Pancreas (tissue), 10 donors: ENCODE measurements around the gene RARB. TPM values are rescaled to one million over a fixed set of nuclear protein-coding genes. Genes with fewer than 3 reads are reported as not detected.

Experiments
- ATAC-seq, 4 donors: fragments of 200-7000 bp; cut with Tn5 transposase; one replicate each; pipeline versions ENCODE4 v1.8.0 to v1.9.1; 2020; ENCODE audit warnings: mild to moderate bottlenecking in 4 of 4, moderate library complexity in 4 of 4
- DNase-seq, 6 donors: peaks; one replicate each; pipeline ENCODE4 v3.0.0-alpha.2; 2020
- FAIRE-seq: peaks from 2 replicates; lab custom pipeline; 2012; peaks lifted over from hg19 to GRCh38; lab: Jason Lieb, UNC
- H3K27ac ChIP-seq, 4 donors: fragments of 200-600 bp; sonication (generic); 1 replicate in 3 of 4; 2 replicates in 1 of 4; pipeline versions ENCODE4 v1.5.0 to v1.8.0; 2020
- H3K27me3 ChIP-seq, 4 donors: fragments of 200-600 bp; one replicate each; pipeline ENCODE4 v1.8.0; 2021
- H3K36me3 ChIP-seq, 3 donors: fragments of 200-600 bp; sonication (generic) in 1 of 3; one replicate each; pipeline versions ENCODE4 v1.5.0 to v1.8.0; 2020 to 2021
- H3K4me1 ChIP-seq, 3 donors: fragments of 200-600 bp; one replicate each; pipeline ENCODE4 v1.8.0; 2021
- H3K4me3 ChIP-seq, 4 donors: fragments of 200-600 bp; sonication (generic) in 2 of 4; one replicate each; pipeline versions ENCODE4 v1.5.0 to v1.8.0; 2020 to 2021
- H3K9me3 ChIP-seq, 4 donors: fragments of 200-600 bp; one replicate each; pipeline ENCODE4 v1.8.0; 2021
- WGBS, 2 donors: extraction: QIAGEN DNeasy Blood & Tissue Kit; methylation state at CpG; one replicate each; pipeline ENCODE4 v1.1.7; 2013; 5-methylcytosine and 5-hydroxymethylcytosine counted together
- intact Hi-C, 3 donors: fragments of 100-400 bp; cut with DNase I; formaldehyde crosslinking; loops; one replicate each; pipeline versions ENCODE4 v1.11.1 to v1.14.2; 2022
- polyA plus RNA-seq, 2 donors: library from polyadenylated mRNA; stranded (reverse); fragments of 200-250 nt; gene quantifications; one replicate each; pipeline ENCODE4 v1.2.3, GENCODE V29; 2013
- total RNA-seq, 6 donors: library from RNA; stranded (reverse); fragmentation: NEBNext Ultra II Directional in 4 of 6; extraction: Animal tissue kit (Norgen Biotek cat#: 25700) in 4 of 6; gene quantifications; one replicate each; pipeline versions ENCODE4 v1.2.1 to v1.2.4, GENCODE V29; 2021 to 2023
- TF ChIP-seq, protein P1 (sequence below), 4 donors: fragments of 200-600 bp; sonication (generic) in 3 of 4; IDR thresholded peaks; one replicate each; pipeline versions ENCODE4 v1.5.0 to v1.8.0; 2021; ENCODE audit warnings: antibody characterized with exemption in 4 of 4
- donor health status: healthy with polysubstance abuse.
- donor health status: DM: no; HTN: no; CAD: no; lungs with moderate emphysema.
- donor health status: DM: no; HTN: no; CAD: no.
- donor health status: control.
- donor health status: control.
- donor health status: Bipolar disorder and iron deficiency.
- donor health status: DM: yes; HTN: yes; CAD: no.
- donor health status: DM: no; HTN: no; CAD: no.
- donor health status: DM: no; HTN: no; CAD: no.
- donor health status: DM: yes; HTN: yes; CAD: no.

Gene RARB
- total and polyA plus RNA-seq, 8 donors: 0.49 to 3.3 (median 0.75) TPM

DNA sequence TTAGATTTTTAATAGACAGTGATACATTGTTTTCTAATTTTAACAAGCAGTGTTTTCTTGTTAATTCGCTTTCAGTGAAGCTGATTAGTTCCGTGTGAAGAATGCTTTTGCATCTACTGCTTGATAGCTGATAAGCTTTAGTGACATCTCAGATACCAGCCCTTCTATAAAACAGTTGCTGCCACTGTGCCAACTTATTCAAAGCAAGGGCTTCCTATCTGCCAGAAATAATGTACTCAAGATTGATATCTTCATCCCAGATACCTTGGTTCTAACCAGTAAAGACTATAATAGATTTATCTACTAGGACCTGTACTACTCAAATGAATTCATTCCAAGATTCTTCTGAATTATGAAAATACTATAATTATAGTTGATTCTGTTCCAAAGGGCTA, 30.4 kb downstream of the RARB start:
- Histone ChIP-seq H3K4me3 (no peak overlapping the region), H3K36me3 (no peaks in the 10 kb centered on the region), H3K9me3 (no peaks in the 10 kb centered on the region), H3K4me1 (peaks cover 0 to 19% (median 12%) of the 10 kb centered on the region in 3 donors), H3K27ac (peak overlapping the region in 3 of 4 donors; percentile 39 to 57 (median 51)), H3K27me3 (no peaks in the 10 kb centered on the region)
- WGBS, 2 donors: 18 to 25% methylated on average over 2 of the region's 2 CpGs
- ATAC-seq (peak; percentile 9 to 39 (median 30)), FAIRE-seq (no peak), DNase-seq (no peak)
- intact Hi-C loops: no loop called here
- TF ChIP-seq, protein P1, sequence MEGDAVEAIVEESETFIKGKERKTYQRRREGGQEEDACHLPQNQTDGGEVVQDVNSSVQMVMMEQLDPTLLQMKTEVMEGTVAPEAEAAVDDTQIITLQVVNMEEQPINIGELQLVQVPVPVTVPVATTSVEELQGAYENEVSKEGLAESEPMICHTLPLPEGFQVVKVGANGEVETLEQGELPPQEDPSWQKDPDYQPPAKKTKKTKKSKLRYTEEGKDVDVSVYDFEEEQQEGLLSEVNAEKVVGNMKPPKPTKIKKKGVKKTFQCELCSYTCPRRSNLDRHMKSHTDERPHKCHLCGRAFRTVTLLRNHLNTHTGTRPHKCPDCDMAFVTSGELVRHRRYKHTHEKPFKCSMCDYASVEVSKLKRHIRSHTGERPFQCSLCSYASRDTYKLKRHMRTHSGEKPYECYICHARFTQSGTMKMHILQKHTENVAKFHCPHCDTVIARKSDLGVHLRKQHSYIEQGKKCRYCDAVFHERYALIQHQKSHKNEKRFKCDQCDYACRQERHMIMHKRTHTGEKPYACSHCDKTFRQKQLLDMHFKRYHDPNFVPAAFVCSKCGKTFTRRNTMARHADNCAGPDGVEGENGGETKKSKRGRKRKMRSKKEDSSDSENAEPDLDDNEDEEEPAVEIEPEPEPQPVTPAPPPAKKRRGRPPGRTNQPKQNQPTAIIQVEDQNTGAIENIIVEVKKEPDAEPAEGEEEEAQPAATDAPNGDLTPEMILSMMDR (IDR thresholded peaks at IDR 0.05): no peak

DNA sequence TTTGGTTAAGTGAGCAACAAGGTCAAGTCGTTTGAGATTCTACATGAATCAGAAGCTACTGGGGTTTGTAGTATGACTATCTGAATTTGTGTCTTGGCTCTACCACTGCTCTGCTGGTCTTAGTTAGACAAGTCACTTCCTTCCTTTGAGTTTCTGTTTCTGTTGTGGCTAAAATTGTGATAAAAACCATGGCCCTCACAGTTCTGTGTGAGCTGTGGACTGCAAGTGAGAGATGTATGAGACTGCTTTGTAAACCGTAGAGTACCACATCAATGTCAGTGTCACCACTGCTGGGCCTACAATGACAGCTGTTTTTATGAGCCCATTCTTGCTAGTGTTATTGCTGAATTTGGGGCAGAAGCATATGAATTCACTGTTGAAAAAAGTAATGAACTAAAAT, 32.7 kb downstream of the RARB start:
- no peaks in the 10 kb centered on the region for H3K36me3 ChIP-seq
- intact Hi-C loops: no loop called here
- TF ChIP-seq, protein P1 (IDR thresholded peaks at IDR 0.05): no peak
- no peaks in the 10 kb centered on the region for H3K9me3 ChIP-seq
- H3K27me3 ChIP-seq: no peaks in the 10 kb centered on the region
- DNase-seq (no peak), ATAC-seq (no peak), FAIRE-seq (no peak)
- no peak overlapping the region for H3K4me3 ChIP-seq
- H3K4me1 ChIP-seq: peaks cover 0 to 19% (median 12%) of the 10 kb centered on the region in 3 donors
- 68 to 82% methylated on average over 2 of the region's 2 CpGs for WGBS, 2 donors
- H3K27ac ChIP-seq: no peak overlapping the region

DNA sequence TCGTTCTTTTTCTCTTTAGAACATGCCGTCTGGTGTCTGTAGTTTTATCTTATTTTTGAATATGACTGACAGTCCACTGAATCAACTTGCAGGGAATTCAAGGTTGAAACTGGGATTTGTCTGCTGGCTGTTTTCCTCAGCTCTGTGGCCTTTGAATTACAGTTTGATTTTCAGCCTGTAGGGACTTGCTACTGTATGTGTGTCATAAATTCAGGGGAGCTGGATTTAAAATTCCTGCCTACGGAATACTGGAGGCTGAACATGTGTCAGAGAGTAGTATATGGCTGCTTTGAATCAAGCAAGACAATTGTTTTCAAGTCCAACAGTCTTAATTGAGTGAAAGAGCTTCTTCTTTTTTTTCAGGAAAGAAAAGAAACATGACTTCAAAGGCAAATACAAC, 33.9 kb downstream of the RARB start:
- TF ChIP-seq, protein P1 (IDR thresholded peaks at IDR 0.05): no peak
- H3K4me3 ChIP-seq: no peak overlapping the region
- FAIRE-seq (no peak), DNase-seq (no peak), ATAC-seq (no peak)
- H3K4me1 ChIP-seq: peaks cover 0 to 17% (median 12%) of the 10 kb centered on the region in 3 donors
- no peaks in the 10 kb centered on the region for H3K9me3 ChIP-seq
- H3K36me3 ChIP-seq: no peaks in the 10 kb centered on the region
- 65 to 83% methylated on average over 3 of the region's 3 CpGs for WGBS, 2 donors
- no peaks in the 10 kb centered on the region for H3K27me3 ChIP-seq
- intact Hi-C loops: no loop called here
- H3K27ac ChIP-seq: no peak overlapping the region

DNA sequence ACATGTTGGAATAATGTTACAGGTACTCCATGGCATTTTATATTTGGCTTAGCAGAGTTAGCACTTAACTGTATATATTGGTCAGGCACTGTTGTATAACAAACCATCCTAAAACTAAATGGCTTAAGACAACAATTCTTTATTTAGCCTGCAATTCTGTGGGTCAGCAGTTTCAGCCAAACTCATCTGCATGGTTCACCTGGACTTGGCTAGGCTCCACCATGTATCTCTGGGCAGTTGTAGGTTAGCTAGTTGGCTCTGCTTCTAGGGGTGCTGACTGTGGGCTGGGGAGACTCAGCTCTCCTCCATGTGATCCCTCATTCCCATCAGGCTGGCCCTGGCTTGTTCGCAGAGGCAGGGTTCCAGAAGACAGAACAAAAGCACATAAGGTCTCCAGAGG, 34.4 kb downstream of the RARB start:
- intact Hi-C loops: no loop called here
- FAIRE-seq: no peak
- WGBS, 2 donors: 86 to 100% methylated on average over 1 of the region's 1 CpG

DNA sequence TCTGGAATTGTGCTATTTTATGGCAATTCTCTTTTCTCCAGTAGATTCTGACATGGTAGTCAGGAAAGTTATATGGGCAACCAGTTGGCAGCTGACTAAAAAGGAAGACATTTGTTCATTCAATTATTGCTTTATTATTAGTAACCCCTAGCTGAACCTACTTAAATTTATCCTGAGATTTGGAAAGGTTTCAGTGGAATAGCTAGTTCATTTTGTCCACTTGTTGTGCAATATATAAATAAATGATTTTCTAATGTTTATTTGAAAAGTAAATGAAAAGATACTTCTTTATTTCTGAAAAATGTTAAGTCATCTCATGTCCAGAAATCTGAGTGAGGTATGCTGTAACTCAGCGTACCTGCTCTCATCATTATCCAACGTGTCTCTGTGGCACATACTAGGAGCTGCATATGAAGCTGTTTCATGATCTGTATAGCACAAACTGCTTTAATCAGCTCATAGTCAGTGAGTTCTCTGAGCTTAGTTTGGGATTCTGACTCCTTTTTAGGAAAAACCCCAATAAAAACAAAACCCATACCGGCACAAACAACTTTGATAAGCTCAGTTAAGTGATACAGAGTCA, 35.9 kb downstream of the RARB start:
- H3K36me3 ChIP-seq: no peaks in the 10 kb centered on the region
- 78 to 79% methylated on average over 3 of the region's 3 CpGs for WGBS, 2 donors
- DNase-seq: no peak
- TF ChIP-seq, protein P1 (IDR thresholded peaks at IDR 0.05): no peak
- no peak overlapping the region for H3K27ac ChIP-seq
- no peaks in the 10 kb centered on the region for H3K9me3 ChIP-seq
- no peak for FAIRE-seq
- intact Hi-C loops: no loop called here
- no peak for ATAC-seq
- no peaks in the 10 kb centered on the region for H3K27me3 ChIP-seq
- H3K4me1 ChIP-seq: peaks cover 0 to 6% (median under 1%) of the 10 kb centered on the region in 3 donors
- H3K4me3 ChIP-seq: no peak overlapping the region

More for the DNA sequence above, 34.4 kb downstream of the RARB start:
- Histone ChIP-seq H3K27ac (no peak overlapping the region), H3K36me3 (no peaks in the 10 kb centered on the region), H3K9me3 (no peaks in the 10 kb centered on the region), H3K27me3 (no peaks in the 10 kb centered on the region), H3K4me3 (no peak overlapping the region), H3K4me1 (peaks cover 0 to 14% (median 12%) of the 10 kb centered on the region in 3 donors)
- DNase-seq: no peak
- ATAC-seq: no peak
- TF ChIP-seq, protein P1 (IDR thresholded peaks at IDR 0.05): no peak
